GM21515 (cell line): Measurements from ENCODE around the gene CAMK1D.
"Not testable (repeated sequence)": the region's sequence is repeated elsewhere in the genome, so short reads cannot be mapped to it uniquely, and the experiment has no call there.

Experiments
- ATAC-seq: cut with Tn5 transposase; IDR thresholded peaks from one replicate; pipeline ENCODE4 v1.9.1; 2021; ENCODE audit not compliant: unreplicated experiment

CAMK1D gene

GRCh38 chr10:12806228-12807095 lies 457.1 kb downstream of the CAMK1D start:
- no peak for ATAC-seq

- no peak for ATAC-seq
Measured at GRCh38 chr10:12807096-12807755, 457.9 kb downstream of the CAMK1D start.

GRCh38 chr10:12808014-12808613 lies 458.8 kb downstream of the CAMK1D start:
- no peak for ATAC-seq

GRCh38 chr10:12810046-12810445 lies 460.7 kb downstream of the CAMK1D start:
- not testable (repeated sequence) for ATAC-seq

GRCh38 chr10:12811826-12812225 lies 462.5 kb downstream of the CAMK1D start:
- no peak for ATAC-seq

GRCh38 chr10:12812571-12812970 lies 463.2 kb downstream of the CAMK1D start:
- no peak for ATAC-seq

- ATAC-seq = no peak
Measured at GRCh38 chr10:12814166-12814565, 464.8 kb downstream of the CAMK1D start.

- ATAC-seq = no peak
Measured at GRCh38 chr10:12819071-12819470, 469.7 kb downstream of the CAMK1D start.

GRCh38 chr10:12819656-12820055 lies 470.3 kb downstream of the CAMK1D start:
- no peak for ATAC-seq

- ATAC-seq = no peak
Measured at GRCh38 chr10:12822126-12822892, 473.0 kb downstream of the CAMK1D start.

- ATAC-seq = no peak
Measured at GRCh38 chr10:12822893-12823170, 473.5 kb downstream of the CAMK1D start.

- ATAC-seq = no peak
Measured at GRCh38 chr10:12823328-12823727, 474.0 kb downstream of the CAMK1D start.

GRCh38 chr10:12825260-12825849 lies 476.0 kb downstream of the CAMK1D start:
- ATAC-seq = no peak

GRCh38 chr10:12826800-12827372 lies 477.5 kb downstream of the CAMK1D start:
- ATAC-seq = no peak

- ATAC-seq = no peak
Measured at GRCh38 chr10:12828736-12829135, 479.4 kb downstream of the CAMK1D start.

- no peak for ATAC-seq
Measured at GRCh38 chr10:12829831-12830390, 480.6 kb downstream of the CAMK1D start.

GRCh38 chr10:12832096-12832495 lies 482.7 kb downstream of the CAMK1D start:
- no peak for ATAC-seq

GRCh38 chr10:12833451-12833850 lies 484.1 kb downstream of the CAMK1D start:
- ATAC-seq = no peak

- no peak for ATAC-seq
Measured at GRCh38 chr10:12834116-12834665, 484.8 kb downstream of the CAMK1D start.

GRCh38 chr10:12834721-12835120 lies 485.4 kb downstream of the CAMK1D start:
- no peak for ATAC-seq
